Gastrocnemius medialis (tissue), 4 donors: Measurements from ENCODE around the gene LITAF. TPM values are rescaled to one million over a fixed set of nuclear protein-coding genes. Genes with fewer than 3 reads are reported as not detected.

Experiments
- ATAC-seq, 2 donors: fragments of 150-250 bp; one replicate each; pipeline ENCODE4 v1.9.1; 2016
- DNase-seq, 2 donors: peaks; one replicate each; pipeline ENCODE4 v3.0.0-alpha.2; 2019
- H3K27ac ChIP-seq, 4 donors: fragments of 200-600 bp; sonication (generic); 1 replicate in 1 of 4; 2 replicates in 3 of 4; pipeline ENCODE4 v1.5.1; 2016 to 2018; ENCODE audit warnings: mild to moderate bottlenecking in 2 of 4, moderate library complexity in 1 of 4
- H3K27me3 ChIP-seq, 3 donors: fragments of 200-600 bp; sonication (generic) in 2 of 3; 1 replicate in 1 of 3; 2 replicates in 2 of 3; pipeline versions ENCODE4 v1.5.1 to v1.6.0; 2016 to 2019; ENCODE audit warnings: mild to moderate bottlenecking in 1 of 3, moderate library complexity in 1 of 3
- H3K36me3 ChIP-seq, 2 donors: fragments of 200-600 bp; sonication (generic) in 1 of 2; one replicate each; pipeline ENCODE4 v1.5.1; 2017 to 2018
- H3K4me1 ChIP-seq, 2 donors: fragments of 200-600 bp; sonication (generic) in 1 of 2; one replicate each; pipeline ENCODE4 v1.5.1; 2016 to 2017; ENCODE audit warnings: mild to moderate bottlenecking in 2 of 2
- H3K4me3 ChIP-seq, 4 donors: fragments of 200-600 bp; sonication (generic) in 3 of 4; 1 replicate in 1 of 4; 2 replicates in 3 of 4; pipeline ENCODE4 v1.5.1; 2016 to 2019; ENCODE audit warnings: mild to moderate bottlenecking in 2 of 4
- H3K9me3 ChIP-seq, 3 donors: fragments of 200-600 bp; sonication (generic) in 2 of 3; 1 replicate in 1 of 3; 2 replicates in 2 of 3; pipeline ENCODE4 v1.5.1; 2016 to 2019
- POLR2A ChIP-seq, 2 donors: fragments of 450-650 bp; IDR thresholded peaks; one replicate each; pipeline ENCODE4 v1.6.1; 2017; ENCODE audit warnings: antibody characterized with exemption in 2 of 2, mild to moderate bottlenecking in 2 of 2, moderate library complexity in 2 of 2
- in situ Hi-C, 4 donors: fragments of 200-750 bp; cut with MboI; loops; one replicate each; pipeline versions ENCODE4 v1.15.0 to v1.8.0; 2017; ENCODE audit warnings: low sequenced_read_pairs in 4 of 4
- intact Hi-C: fragments of 100-400 bp; cut with DNase I; formaldehyde crosslinking; loops from one replicate; pipeline ENCODE4 v1.15.1; 2023; ENCODE audit warnings: low total_unique reads
- total RNA-seq, 4 donors: library from RNA; depleted of rRNA; stranded (reverse); fragments of >200 nt; gene quantifications; one replicate each; pipeline versions ENCODE4 v1.1.0 to v1.2.3, GENCODE V29; 2016
- TF ChIP-seq, protein P1 (sequence below), 5 experiments: fragments of 450-650 bp in 3 of 5; fragments of 200-600 bp in 2 of 5; sonication (generic) in 2 of 5; IDR thresholded peaks in 4 of 5; conservative IDR thresholded peaks in 1 of 5; 1 replicate in 4 of 5; 2 replicates in 1 of 5; pipeline ENCODE4 v1.5.1; 2016 to 2019; ENCODE audit warnings: antibody characterized with exemption in 5 of 5, mild to moderate bottlenecking in 3 of 5, moderate library complexity in 3 of 5

LITAF gene
- total RNA-seq, 4 donors from 2014 or later: 11.2 to 30.1 (median 19.4) TPM

DNA sequence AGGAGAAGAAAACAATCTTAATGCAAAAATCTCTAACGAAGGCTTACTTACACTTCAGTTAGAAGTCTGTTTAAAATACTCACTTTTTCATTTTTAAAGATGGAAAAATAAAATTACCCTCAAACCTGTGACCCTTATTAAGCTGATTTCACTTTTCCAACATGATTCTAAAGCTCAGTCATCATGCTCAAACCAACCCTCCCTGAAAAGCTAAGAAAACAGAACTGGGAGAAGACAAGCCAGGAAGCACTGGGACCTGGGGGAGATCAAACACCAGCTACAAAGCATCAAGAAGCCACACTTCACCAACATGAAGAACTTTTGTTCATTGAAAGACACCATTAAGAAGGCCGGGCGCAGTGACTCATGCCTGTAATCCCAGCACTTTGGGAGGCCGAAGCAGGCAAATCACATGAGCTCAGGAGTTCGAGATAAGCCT lies 88.8 kb downstream of the LITAF start:
- no peak for TF ChIP-seq POLR2A (IDR thresholded peaks at IDR 0.05)
- TF ChIP-seq, protein P1, sequence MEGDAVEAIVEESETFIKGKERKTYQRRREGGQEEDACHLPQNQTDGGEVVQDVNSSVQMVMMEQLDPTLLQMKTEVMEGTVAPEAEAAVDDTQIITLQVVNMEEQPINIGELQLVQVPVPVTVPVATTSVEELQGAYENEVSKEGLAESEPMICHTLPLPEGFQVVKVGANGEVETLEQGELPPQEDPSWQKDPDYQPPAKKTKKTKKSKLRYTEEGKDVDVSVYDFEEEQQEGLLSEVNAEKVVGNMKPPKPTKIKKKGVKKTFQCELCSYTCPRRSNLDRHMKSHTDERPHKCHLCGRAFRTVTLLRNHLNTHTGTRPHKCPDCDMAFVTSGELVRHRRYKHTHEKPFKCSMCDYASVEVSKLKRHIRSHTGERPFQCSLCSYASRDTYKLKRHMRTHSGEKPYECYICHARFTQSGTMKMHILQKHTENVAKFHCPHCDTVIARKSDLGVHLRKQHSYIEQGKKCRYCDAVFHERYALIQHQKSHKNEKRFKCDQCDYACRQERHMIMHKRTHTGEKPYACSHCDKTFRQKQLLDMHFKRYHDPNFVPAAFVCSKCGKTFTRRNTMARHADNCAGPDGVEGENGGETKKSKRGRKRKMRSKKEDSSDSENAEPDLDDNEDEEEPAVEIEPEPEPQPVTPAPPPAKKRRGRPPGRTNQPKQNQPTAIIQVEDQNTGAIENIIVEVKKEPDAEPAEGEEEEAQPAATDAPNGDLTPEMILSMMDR (IDR thresholded peaks at IDR 0.05 in 4 of 5, conservative IDR thresholded peaks at IDR 0.05 in 1 of 5): no peak
- peaks cover 33 to 34% of the 10 kb centered on the region in 2 donors for H3K4me1 ChIP-seq
- DNase-seq (peak in 1 of 2 donors; percentile 59), ATAC-seq (no peak)
- H3K9me3 ChIP-seq: no peaks in the 10 kb centered on the region
- H3K36me3 ChIP-seq: no peaks in the 10 kb centered on the region
- H3K4me3 ChIP-seq: no peak overlapping the region
- no peaks in the 10 kb centered on the region for H3K27me3 ChIP-seq
- intact Hi-C loops: loop anchor here (1.0 to 10.0 kb wide), 7 partner anchors 142 to 556 kb away; partner anchors contain the start of genes CLEC16A, DEXI, SNN and TXNDC11
- peak overlapping the region; percentile 84 to 96 (median 92) for H3K27ac ChIP-seq
- in situ Hi-C loops: no loop called here

Other genes with a start within 250 kb of the LITAF start
- gene RMI2, start 241.5 kb downstream of the LITAF start, total RNA-seq: under 1 TPM in 2 of 4 donors, not detected in 2; 0.44 to 0.49 TPM
- 10 to 100 TPM; 22.5 to 94.5 (median 78.1) TPM for gene SNN, start 81.5 kb upstream of the LITAF start, total RNA-seq
- 10 to 100 TPM; 35.2 to 64.5 (median 51.2) TPM for gene TXNDC11, start 155.9 kb upstream of the LITAF start, total RNA-seq
- gene ZC3H7A, start 210.3 kb upstream of the LITAF start, total RNA-seq: 10 to 100 TPM; 33.9 to 41.7 (median 37.9) TPM